Body of pancreas (tissue), 4 donors: ENCODE results near the gene RIT2.

Experiments
- POLR2A ChIP-seq, 3 donors: fragments of 450-650 bp; IDR thresholded peaks; one replicate each; pipeline ENCODE4 v1.6.1; 2016; ENCODE audit warnings: antibody characterized with exemption in 3 of 3, mild to moderate bottlenecking in 2 of 3
- TF ChIP-seq, protein P1 (sequence below), 7 experiments: fragments of 450-650 bp in 4 of 7; fragments of 200-600 bp in 3 of 7; sonication (generic) in 3 of 7; IDR thresholded peaks; one replicate each; pipeline ENCODE4 v1.5.1; 2016 to 2019; ENCODE audit warnings: antibody characterized with exemption in 7 of 7

DNA sequence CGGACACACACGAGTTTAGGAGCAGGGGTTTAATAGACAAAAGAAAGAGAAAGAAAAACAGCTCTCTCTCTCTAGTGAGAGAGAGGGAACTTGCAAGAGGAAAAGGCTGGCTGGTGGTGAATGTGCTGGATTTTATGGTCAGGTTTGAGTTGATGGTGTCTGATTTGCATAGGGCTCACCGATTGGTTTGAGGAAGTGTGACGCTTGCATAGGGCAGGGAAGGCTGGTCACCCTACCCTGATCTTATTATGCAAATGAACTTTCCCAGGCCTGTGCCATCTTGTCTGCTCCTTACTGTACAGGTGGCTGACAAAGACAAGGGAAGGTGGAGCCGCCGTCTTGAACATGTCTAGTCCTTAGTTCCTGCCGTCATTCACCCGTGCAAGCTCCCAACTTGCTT is 408.9 kb downstream of the RIT2 start:
- TF ChIP-seq, protein P1, sequence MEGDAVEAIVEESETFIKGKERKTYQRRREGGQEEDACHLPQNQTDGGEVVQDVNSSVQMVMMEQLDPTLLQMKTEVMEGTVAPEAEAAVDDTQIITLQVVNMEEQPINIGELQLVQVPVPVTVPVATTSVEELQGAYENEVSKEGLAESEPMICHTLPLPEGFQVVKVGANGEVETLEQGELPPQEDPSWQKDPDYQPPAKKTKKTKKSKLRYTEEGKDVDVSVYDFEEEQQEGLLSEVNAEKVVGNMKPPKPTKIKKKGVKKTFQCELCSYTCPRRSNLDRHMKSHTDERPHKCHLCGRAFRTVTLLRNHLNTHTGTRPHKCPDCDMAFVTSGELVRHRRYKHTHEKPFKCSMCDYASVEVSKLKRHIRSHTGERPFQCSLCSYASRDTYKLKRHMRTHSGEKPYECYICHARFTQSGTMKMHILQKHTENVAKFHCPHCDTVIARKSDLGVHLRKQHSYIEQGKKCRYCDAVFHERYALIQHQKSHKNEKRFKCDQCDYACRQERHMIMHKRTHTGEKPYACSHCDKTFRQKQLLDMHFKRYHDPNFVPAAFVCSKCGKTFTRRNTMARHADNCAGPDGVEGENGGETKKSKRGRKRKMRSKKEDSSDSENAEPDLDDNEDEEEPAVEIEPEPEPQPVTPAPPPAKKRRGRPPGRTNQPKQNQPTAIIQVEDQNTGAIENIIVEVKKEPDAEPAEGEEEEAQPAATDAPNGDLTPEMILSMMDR (IDR thresholded peaks at IDR 0.05), result no peak
- TF ChIP-seq POLR2A (IDR thresholded peaks at IDR 0.05), result no peak
